ENCODE measurements around the gene SLC12A8.

SLC12A8 gene

GRCh38 chr3:125052624-125053303 is 159.8 kb downstream of the SLC12A8 start:
- DNase-seq (ENCODE audit: low spot score) = no peak

- DNase-seq (ENCODE audit: low spot score) = no peak
These were observed 160.6 kb downstream of the SLC12A8 start for GRCh38 chr3:125051715-125052581.

GRCh38 chr3:125051205-125051604 is 161.3 kb downstream of the SLC12A8 start:
- DNase-seq (ENCODE audit: low spot score) = no peak

DNA sequence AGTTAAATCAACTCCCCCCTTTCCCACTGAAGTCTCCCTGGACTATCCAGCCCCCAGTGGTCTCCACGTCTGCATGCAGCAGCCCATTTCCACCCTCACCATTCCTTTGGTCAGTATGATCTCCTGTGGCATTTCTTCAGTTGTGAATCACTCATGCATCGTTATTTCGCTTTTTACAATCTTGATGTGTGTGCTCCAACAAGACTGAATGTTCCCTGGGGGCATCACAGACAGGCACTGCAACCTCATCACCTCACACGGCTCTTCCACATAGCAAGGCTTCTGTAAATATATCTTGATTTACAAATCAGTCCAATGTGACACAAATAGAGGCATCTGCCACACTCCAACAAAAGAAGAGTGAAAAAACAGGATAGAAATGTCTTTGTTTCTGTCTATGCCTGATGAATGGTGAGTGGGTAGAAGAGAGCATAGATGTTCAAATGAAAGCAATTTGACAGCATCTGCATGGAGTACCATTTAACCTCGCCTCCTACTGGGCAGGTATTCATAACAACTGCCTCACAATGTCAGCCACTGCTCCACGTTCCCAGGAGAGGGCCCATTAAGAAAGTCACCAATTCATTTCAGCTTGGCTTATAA is 162.0 kb downstream of the SLC12A8 start:
- no peak for DNase-seq (ENCODE audit: low spot score)

DNA sequence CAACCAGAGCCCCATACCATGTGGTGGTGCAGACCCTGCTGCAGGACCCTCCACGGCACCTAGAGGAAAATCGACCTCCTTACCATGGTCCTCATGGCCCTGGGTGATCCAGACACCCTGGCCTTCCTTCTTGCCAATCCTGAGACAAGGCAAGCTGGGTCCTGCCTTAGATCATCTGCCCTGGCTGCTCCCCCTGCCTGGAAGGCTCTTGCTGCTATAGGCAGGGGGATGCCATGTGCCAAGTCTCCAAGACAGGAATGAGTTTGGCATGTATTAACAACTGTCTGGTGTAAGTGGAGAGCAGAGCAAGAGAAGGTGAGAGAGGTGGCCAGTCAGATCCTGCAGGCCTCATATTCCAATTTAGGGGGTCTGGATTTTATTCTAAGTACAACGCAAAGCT is 164.3 kb downstream of the SLC12A8 start:
- DNase-seq (ENCODE audit: low spot score) = no peak

- DNase-seq (ENCODE audit: low spot score) = no peak
These were observed 166.6 kb downstream of the SLC12A8 start for GRCh38 chr3:125045965-125046364.

DNA sequence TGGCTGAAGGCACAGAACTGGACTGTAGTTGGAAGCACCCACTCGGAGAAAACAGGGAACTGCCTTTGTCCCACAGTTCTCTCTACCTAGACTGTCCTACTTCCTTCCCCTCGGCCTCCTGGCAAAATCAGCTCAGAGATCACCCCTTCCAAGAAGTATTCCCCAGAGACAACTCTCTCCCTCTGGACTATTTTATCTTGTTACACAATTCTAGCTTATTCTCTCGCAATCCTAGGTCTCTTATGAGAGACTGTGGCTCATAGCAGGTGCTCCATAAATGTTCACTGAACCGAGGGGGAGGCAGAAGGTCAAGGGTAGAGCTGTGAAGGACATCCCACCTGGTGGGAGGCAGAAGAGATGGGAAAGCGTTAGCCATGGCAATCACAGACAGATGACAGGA is 167.4 kb downstream of the SLC12A8 start:
- DNase-seq (ENCODE audit: low spot score) = no peak

- no peak for DNase-seq (ENCODE audit: low spot score)
These were observed 168.9 kb downstream of the SLC12A8 start for GRCh38 chr3:125043599-125044151.

GRCh38 chr3:125042725-125043406 is 169.7 kb downstream of the SLC12A8 start:
- no peak for DNase-seq (ENCODE audit: low spot score)

DNA sequence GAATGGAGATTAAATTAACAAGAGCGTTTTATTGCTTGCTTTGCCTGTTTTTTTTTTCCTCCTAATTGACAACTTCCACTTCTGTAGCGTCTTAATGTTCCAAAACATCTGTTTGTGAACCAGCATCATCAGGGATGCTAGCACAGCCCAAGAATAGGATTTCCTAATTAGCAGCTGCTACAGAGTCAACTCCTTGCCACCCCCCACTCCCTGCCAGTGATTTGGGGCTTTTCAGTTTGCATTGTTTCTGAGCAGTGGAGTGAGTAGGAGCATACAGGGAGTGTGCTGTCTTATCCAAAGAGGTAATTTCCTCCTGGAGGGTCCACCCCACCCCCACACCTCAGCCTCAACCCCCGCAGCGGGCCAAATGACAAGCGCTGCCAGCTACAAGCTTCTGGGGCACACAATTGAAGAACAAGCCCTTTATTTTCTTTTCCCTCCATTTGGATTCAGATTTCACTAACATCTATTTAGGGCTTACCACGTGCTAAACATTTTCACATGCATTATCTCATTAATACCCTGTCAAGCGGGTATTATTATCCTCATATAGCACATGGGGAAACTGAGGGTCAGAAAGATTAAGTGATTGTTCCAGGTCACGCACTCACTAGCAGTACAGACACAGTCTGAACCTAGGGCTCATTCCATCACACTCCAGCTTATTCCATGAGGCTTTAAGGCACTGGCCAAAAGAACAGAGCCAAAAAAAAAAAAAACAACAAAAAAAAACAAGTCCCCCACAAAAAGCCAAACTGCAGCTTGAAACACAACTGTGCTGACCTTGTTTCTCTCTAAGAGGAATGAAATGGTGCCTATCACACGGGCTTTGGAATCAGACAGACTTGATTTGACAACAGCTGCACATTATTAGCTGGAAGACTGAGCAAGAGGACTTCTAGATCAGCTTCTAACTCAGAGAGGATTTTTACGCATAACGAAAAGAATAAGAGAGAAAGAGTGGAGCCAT is 173.1 kb downstream of the SLC12A8 start:
- no peak for DNase-seq (ENCODE audit: low spot score)

DNA sequence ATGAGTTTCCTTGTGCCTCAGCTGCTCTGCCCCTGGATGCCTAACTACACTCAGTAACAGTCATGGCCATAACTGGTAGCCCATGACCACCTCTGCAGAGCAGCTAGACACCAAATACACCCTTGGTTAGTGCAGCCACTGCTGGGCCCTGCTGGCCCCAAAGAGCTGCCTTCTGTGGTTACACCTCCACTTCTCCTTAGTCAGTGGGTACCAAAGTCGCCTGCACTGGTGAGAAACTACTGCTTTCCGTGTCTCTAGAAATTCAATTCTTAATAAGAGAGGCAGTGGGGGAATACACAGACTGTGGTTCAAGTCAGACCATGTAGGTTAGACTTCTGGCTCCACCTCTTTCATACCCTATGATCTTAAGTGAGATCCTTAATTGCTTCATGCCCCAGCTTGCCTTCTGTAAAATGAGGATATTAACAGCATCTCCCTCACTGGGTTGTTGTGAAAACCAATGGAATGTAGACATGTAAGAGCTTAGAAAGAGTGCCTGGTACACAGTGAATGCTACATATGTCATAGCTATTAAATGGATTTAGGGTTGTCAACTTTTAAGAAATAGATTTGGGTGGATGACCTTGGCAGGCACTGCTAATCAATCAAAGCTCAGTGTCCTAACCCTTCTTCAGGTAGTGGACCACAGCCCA is 174.9 kb downstream of the SLC12A8 start:
- DNase-seq (ENCODE audit: low spot score) = no peak

GRCh38 chr3:125035217-125035616 is 177.3 kb downstream of the SLC12A8 start:
- no peak for DNase-seq (ENCODE audit: low spot score)

- no peak for DNase-seq (ENCODE audit: low spot score)
These were observed 178.9 kb downstream of the SLC12A8 start for GRCh38 chr3:125033616-125034015.

DNA sequence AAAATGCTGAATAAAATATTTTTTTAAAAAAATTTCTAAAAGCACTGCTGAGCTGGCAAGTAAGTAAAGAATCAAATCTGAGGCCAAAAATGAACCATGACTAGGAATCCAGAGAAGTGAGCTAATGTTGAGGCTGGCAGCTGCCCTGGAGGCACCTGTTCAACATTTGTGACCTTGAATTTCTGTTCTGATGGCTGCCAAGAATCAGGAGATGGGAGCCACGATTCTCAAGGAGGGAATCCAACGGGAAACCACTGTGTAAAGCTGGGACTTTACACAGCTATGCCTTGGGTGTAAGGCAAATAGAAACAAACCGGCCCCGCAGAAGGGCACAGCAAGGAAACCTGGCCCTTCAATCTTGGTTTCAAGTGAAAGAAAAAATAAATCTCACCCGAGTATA is 179.4 kb downstream of the SLC12A8 start:
- DNase-seq (ENCODE audit: low spot score) = no peak

GRCh38 chr3:125032683-125033082 is 179.9 kb downstream of the SLC12A8 start:
- DNase-seq (ENCODE audit: low spot score) = no peak
